Activated CD4-positive, CD25-positive, alpha-beta regulatory T cell treated with anti-CD3 and anti-CD28 coated beads, Interleukin-2, amount 50 U/mL, for 16 hours (primary cell): ENCODE results near the gene ETV4.
A peak's percentile ranks its signal among the peaks of the same experiment; 100 is the strongest.

ENCODE experiments used
- DNase-seq: peaks from one replicate; pipeline ENCODE4 v3.0.0-alpha.2; 2020; ENCODE audit warnings: low read depth, low spot score

Gene ETV4

GRCh38 chr17:43546319-43547188 lies at the start of gene ETV4:
Gene ETV4, minus strand, starts transcription at chr17:43546340. Its CDS starts 723 bp downstream, at chr17:43545617.
- peak; percentile 73 for DNase-seq

DNA sequence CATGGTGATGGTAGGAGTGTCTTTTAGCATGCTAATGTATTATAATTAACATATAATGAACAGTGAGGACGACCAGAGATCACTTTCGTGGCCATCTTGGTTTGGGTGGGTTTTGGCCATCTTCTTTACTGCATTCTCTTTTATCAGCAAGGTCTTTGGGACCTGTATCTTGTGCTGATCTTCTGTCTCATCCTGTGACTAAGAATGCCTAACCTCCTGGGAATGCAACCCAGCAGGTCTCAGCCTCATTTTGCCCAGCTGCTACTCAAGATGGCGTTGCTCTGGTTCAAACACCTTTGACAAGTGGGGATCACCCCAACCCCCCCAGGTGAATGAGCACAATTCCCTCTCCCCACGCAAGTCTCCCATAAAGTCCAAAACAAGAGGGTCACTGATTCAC lies 49.3 kb upstream of the ETV4 start:
- no peak for DNase-seq

DNA sequence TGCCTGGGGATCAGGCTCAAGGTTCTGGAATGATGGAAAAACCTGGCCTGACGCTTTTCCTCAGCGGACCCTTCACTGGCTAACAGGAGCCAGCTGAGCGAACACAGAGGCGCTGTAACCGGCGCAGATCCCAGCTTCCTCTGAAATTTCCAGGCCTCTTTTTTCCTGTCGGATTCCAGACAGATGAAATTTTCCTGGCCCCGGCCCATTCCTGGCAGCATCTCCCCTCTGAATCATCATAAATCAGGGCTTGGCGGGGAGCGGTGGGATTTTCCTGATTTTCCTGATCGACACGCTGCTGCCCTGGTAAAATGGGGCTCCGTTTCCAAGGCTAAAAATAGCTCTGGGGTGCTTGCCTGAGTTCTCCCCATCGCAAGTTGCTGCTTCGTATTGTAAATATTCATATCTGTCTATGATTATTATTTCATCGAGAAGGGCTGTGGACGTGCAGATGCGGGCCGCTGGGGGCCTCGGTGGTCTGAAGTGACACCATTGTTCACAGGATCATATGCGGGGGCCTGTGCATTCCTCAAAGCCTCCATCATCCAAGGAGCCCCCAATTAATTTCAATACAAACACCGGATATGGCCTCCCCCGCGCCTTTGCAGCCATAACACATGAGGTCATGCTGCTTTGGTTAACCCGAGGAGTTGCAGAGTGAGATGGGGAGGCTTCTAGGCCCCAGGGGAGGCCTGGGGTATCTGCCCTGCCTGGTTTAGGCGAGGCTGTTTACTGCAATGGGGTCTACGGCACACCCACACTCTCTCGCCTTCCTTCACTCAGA lies 45.8 kb upstream of the ETV4 start:
- DNase-seq: no peak

GRCh38 chr17:43591001-43591400 lies 44.9 kb upstream of the ETV4 start:
- no peak for DNase-seq

GRCh38 chr17:43588664-43589435 lies 42.7 kb upstream of the ETV4 start:
- no peak for DNase-seq

GRCh38 chr17:43588121-43588520 lies 42.0 kb upstream of the ETV4 start:
- no peak for DNase-seq

- no peak for DNase-seq
Measured at GRCh38 chr17:43587647-43588046, 41.5 kb upstream of the ETV4 start.

- no peak for DNase-seq
Measured at GRCh38 chr17:43584666-43585102, 38.5 kb upstream of the ETV4 start.

DNA sequence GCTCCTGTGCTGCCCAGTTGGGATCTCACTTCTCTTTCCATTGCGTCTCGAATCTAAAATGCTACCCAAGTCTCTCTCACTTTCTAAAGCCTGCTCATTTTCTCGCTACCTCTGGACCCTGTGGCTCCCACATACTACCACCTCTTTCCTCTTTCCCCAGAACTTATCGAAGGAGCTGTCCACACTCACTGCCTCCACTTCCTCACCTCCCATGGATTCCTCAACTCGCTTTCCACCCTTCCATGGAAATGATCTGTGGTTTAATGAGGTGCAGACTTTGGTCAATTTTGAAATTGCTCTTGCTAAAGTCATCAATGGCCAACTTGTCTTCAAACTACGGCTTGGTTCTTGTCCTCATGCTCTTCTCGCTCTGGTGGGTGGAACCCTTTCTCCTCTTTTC lies 37.2 kb upstream of the ETV4 start:
- no peak for DNase-seq

DNA sequence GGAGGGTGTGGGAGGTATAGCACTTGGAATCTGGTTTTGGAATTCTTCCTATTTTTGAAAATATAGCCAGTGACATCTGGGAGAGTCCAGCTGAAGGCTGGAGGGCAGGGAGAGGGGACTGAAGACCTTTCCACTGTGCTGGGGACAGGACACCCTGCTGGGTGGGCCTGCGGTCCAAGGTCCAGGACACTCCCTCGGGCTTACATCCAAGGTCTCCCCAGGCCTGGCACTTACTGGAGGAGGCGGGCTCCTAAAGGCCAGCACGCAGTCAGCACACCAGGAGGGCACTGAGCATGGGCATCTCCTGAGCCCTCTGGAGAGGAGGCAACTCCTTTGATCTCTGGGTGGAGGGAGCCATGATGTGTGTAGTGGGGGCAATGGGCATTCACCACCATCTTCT lies 35.5 kb upstream of the ETV4 start:
- DNase-seq: no peak

GRCh38 chr17:43581130-43581529 lies 35.0 kb upstream of the ETV4 start:
- no peak for DNase-seq

DNA sequence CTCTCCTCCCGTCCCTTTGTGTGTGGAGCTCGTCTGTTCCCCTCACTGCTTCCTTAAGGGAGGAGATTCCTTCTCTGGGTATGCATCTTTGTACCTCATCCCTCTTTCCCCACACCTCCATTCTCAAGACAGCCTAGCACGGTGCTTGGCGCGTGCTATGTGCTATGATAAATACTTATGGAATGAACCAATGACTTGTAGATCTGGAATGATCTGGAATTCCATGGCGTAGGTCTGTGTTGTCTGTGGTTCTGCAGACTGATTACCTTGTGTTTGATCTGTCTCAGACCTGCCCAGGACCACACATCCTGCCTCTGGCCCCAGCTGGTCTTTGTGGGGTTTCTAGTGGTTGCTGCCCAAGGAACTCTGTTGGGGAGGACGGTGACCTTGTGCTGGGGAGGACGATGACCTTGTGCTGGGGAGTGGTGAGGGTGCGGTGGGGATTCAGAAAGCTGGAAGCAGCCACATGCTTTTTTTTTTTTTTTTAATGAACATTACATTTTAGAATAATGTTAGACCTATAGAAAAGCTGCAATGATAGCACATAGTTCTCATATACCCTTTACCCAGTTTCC lies 33.5 kb upstream of the ETV4 start:
- DNase-seq: no peak

GRCh38 chr17:43578699-43579565 lies 32.8 kb upstream of the ETV4 start:
- peak; percentile 0 for DNase-seq

GRCh38 chr17:43578404-43578698 lies 32.2 kb upstream of the ETV4 start:
- no peak for DNase-seq

GRCh38 chr17:43577664-43578403 lies 31.7 kb upstream of the ETV4 start:
- DNase-seq: no peak

DNA sequence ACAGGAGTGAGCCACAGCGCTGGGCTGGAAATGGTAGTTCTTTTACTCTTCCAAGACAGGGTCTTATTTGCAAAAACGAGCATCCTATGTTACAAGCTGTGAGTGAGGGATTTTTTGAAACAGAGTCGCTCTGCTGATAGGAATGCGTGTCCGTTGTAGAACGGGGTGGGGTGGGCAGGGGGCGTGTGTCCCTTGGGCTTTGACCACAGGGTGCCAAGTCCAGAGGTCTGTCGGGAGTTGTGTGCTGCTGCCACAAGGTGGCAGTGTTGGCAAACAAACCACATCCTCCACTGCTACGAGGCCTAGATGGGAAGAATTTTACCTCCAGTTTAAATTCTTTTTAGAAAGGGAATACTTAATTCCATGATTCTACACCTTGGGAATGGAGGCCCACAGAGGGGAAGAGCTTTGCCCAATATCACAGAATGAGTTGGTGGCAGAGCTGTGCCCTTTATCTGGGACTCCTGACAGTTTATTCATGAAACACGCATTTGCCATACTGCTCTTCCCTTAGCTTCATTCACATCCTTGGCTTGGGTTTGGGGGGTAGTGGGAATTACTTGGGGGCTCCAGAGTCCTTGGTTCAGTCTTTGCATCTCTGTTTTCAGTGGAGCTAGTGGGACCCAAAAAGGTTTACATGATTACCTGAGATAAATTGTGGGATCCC lies 30.6 kb upstream of the ETV4 start:
- peak; percentile 40 for DNase-seq

- DNase-seq: no peak
Measured at GRCh38 chr17:43574896-43575525, 28.9 kb upstream of the ETV4 start.

- DNase-seq: no peak
Measured at GRCh38 chr17:43574348-43574747, 28.2 kb upstream of the ETV4 start.
